Skeletal muscle tissue (tissue), 4 donors: ENCODE data around the gene FBXO34. TPM values are rescaled to one million over a fixed set of nuclear protein-coding genes. Genes with fewer than 3 reads are reported as not detected.

Source experiments
- H3K27ac ChIP-seq: one replicate; pipeline ENCODE4 v1.7.0; 2013; ENCODE audit warnings: mild to moderate bottlenecking, low read depth, low read length, inconsistent platforms
- H3K27me3 ChIP-seq, 3 donors: one replicate each; pipeline ENCODE4 v1.7.0; 2013; ENCODE audit warnings: low read length in 3 of 3; ENCODE audit not compliant: control insufficient read depth in 3 of 3, insufficient read depth in 3 of 3
- H3K36me3 ChIP-seq, 3 donors: one replicate each; pipeline ENCODE4 v1.7.0; 2013; ENCODE audit warnings: low read length in 3 of 3; ENCODE audit not compliant: control insufficient read depth in 3 of 3, insufficient read depth in 3 of 3
- H3K4me1 ChIP-seq, 3 donors: one replicate each; pipeline ENCODE4 v1.7.0; 2013; ENCODE audit warnings: low read length in 3 of 3, mild to moderate bottlenecking in 3 of 3; ENCODE audit not compliant: control insufficient read depth in 3 of 3, insufficient read depth in 3 of 3
- H3K4me3 ChIP-seq, 3 donors: one replicate each; pipeline ENCODE4 v1.7.0; 2013; ENCODE audit warnings: low read length in 3 of 3
- H3K9ac ChIP-seq, 3 donors: one replicate each; pipeline ENCODE4 v1.7.0; 2013; ENCODE audit warnings: low read length in 3 of 3, mild to moderate bottlenecking in 3 of 3, moderate library complexity in 2 of 3, low read depth in 1 of 3
- H3K9me3 ChIP-seq, 3 donors: one replicate each; pipeline ENCODE4 v1.7.0; 2013; ENCODE audit warnings: low read length in 3 of 3; ENCODE audit not compliant: control insufficient read depth in 3 of 3
- total RNA-seq: library from RNA; depleted of rRNA; stranded (reverse); fragments of >200 nt; gene quantifications from one replicate; pipeline ENCODE4 v1.2.3, GENCODE V29; 2014
- donor health status: Osteomylitis.

The FBXO34 gene
- total RNA-seq, 1 donor from 2014 or later: 24.5 TPM

DNA sequence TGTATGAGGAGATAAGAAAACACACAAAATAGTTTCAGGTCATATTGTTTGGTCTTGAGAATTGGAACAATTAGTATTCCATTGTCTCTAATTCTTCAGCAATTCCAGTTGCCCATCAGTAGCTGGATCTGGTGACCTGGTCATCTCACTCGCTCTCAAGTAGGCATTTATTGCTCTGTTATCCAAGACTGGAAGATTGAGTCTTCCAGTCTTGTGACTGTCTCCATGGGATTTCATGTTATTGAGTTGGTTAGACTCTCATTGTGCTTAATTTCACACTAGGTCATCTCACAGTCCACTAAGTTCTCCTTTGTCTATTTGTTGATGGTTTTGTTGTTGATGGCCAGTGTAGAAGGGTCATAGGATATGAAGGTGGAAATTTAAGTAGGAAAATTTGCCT lies 47.5 kb downstream of the FBXO34 start:
- Histone ChIP-seq H3K9ac (no peak overlapping the region), H3K9me3 (no peaks in the 10 kb centered on the region), H3K27ac (no peak overlapping the region), H3K4me3 (no peak overlapping the region), H3K27me3 (no peaks in the 10 kb centered on the region), H3K36me3 (peaks cover 0 to 6% (median 2%) of the 10 kb centered on the region in 3 donors), H3K4me1 (peaks cover 3 to 13% (median 10%) of the 10 kb centered on the region in 3 donors)

DNA sequence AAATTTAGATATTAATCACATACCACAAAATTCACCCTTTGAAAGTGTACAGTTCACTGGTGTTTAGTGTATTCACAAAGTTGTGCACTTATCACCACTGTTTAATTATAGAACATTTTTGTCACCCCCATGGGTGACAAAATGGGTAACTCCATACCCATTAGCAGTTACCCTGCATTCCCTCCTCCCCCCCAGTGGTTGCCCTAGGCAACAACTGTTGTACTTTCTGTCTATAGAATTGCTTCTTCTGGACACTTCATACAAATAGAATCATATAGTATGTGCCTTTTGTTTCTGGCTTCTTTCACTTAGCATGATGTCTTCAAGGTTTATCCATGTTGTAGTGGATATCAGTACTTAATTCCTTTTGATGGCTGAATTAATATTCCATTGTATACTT lies 52.7 kb downstream of the FBXO34 start:
- H3K4me1 ChIP-seq: peaks cover 5 to 10% (median 7%) of the 10 kb centered on the region in 3 donors
- no peaks in the 10 kb centered on the region for H3K27me3 ChIP-seq
- H3K4me3 ChIP-seq: no peak overlapping the region
- no peak overlapping the region for H3K27ac ChIP-seq
- peaks cover 0 to 2% (median 0%) of the 10 kb centered on the region in 3 donors for H3K36me3 ChIP-seq
- H3K9ac ChIP-seq: no peak overlapping the region
- H3K9me3 ChIP-seq: no peaks in the 10 kb centered on the region

GRCh38 chr14:55324812-55325211 lies 53.6 kb downstream of the FBXO34 start:
- Histone ChIP-seq H3K4me1 (peaks cover 5 to 10% (median 7%) of the 10 kb centered on the region in 3 donors), H3K27ac (no peak overlapping the region), H3K9me3 (no peaks in the 10 kb centered on the region), H3K9ac (no peak overlapping the region), H3K4me3 (no peak overlapping the region), H3K27me3 (no peaks in the 10 kb centered on the region), H3K36me3 (peaks cover 0 to 2% (median 0%) of the 10 kb centered on the region in 3 donors)

- H3K9me3 ChIP-seq: no peaks in the 10 kb centered on the region
- no peak overlapping the region for H3K9ac ChIP-seq
- no peak overlapping the region for H3K4me3 ChIP-seq
- H3K4me1 ChIP-seq: peaks cover 8 to 10% (median 9%) of the 10 kb centered on the region in 3 donors
- H3K27me3 ChIP-seq: no peaks in the 10 kb centered on the region
- no peaks in the 10 kb centered on the region for H3K36me3 ChIP-seq
- H3K27ac ChIP-seq: no peak overlapping the region
Observed at GRCh38 chr14:55327179-55327578, 56.0 kb downstream of the FBXO34 start.

GRCh38 chr14:55328317-55328716 lies 57.1 kb downstream of the FBXO34 start:
- no peak overlapping the region for H3K27ac ChIP-seq
- H3K9ac ChIP-seq: no peak overlapping the region
- H3K9me3 ChIP-seq: no peaks in the 10 kb centered on the region
- H3K4me1 ChIP-seq: peaks cover 15 to 16% (median 16%) of the 10 kb centered on the region in 3 donors
- H3K27me3 ChIP-seq: no peaks in the 10 kb centered on the region
- no peak overlapping the region for H3K4me3 ChIP-seq
- no peaks in the 10 kb centered on the region for H3K36me3 ChIP-seq

GRCh38 chr14:55329999-55330710 lies 58.9 kb downstream of the FBXO34 start:
- no peak overlapping the region for H3K9ac ChIP-seq
- H3K4me3 ChIP-seq: no peak overlapping the region
- H3K9me3 ChIP-seq: no peaks in the 10 kb centered on the region
- H3K4me1 ChIP-seq: peaks cover 16 to 25% (median 20%) of the 10 kb centered on the region in 3 donors
- H3K27ac ChIP-seq: no peak overlapping the region
- no peaks in the 10 kb centered on the region for H3K36me3 ChIP-seq
- no peaks in the 10 kb centered on the region for H3K27me3 ChIP-seq

DNA sequence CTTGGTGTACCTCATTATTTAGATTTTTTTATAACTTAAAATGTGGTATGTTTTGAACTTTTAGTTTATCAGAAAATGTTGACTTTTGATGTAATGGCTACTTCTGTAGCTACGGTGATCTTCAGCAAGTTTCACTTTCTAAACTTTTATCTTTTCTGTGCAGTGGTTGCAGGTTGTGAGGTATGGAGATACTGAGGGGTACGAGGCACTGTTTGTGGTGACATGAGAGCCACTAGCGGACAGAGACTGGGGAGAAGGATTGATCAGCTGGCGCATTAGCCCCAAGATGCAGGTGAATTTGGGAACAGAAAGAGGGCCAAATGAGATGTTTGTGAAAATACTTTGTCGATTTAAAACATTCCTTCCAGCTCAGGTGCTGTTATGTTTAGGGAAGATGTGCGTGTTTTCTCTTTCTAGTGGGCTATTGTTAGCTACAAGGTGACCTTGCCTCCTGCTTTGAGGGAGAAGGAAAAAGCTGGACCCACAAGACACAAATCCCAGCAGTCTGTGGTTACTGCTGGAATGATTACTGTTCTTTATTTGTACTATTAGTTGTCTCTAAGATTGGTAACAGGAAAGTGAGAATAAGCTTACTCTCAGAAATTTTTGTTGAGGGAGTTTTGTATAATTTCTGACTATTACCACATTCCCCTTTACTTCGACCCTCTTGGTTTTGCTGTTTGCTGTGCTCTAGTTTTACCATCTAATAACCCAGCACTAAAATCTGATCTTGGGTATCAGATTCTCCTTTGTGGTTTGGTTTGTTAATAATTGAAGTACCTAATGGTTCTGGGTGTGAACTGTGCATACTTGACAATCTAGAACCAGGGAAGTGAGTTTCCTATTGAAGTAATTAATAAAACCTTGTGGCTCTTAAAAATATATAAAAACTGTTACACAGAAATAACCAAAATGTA lies 61.7 kb downstream of the FBXO34 start:
- peaks cover 12 to 31% (median 18%) of the 10 kb centered on the region in 3 donors for H3K4me1 ChIP-seq
- H3K9me3 ChIP-seq: no peaks in the 10 kb centered on the region
- peak overlapping the region in 1 of 3 donors; percentile 18 for H3K4me3 ChIP-seq
- H3K27me3 ChIP-seq: no peaks in the 10 kb centered on the region
- H3K36me3 ChIP-seq: no peaks in the 10 kb centered on the region
- no peak overlapping the region for H3K27ac ChIP-seq
- peak overlapping the region in 1 of 3 donors; percentile 38 for H3K9ac ChIP-seq

DNA sequence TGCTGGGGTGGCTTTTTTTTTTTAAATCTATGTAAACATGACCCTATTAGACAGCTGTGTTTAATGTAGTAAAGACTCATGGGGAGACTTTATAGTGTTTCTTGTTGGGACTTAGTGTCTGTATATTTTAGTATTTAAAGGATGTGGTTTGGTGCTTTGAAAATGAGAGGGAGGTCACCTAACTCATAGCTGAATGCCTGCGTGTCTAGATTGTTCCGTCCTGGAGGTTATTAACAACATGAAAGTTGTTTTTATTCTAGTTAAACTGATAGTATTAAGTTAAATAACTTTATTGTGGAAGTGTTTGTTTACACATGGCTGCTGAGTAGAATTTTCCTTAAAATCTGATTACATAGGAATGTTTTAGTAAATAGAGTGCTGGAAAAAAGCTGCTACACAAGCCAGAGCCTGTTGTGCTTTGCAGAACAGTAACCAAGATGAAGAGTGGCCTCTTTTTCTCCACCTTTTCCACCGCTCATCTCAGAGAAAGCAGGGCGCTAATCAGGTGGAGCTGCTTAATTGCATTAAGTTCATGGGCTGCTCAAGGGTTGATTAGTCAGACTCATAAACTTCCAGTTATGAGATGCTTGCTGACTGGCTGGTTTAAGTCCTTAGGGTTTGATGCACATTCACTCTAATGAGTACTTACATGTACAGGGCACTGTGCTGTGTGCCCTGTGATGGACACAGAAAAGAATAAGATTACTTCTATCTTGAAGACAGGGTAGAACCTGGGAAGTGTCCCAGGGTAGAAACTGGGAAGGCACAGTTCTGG lies 62.7 kb downstream of the FBXO34 start:
- no peaks in the 10 kb centered on the region for H3K27me3 ChIP-seq
- no peaks in the 10 kb centered on the region for H3K9me3 ChIP-seq
- H3K4me3 ChIP-seq: no peak overlapping the region
- H3K4me1 ChIP-seq: peaks cover 7 to 25% (median 14%) of the 10 kb centered on the region in 3 donors
- no peak overlapping the region for H3K9ac ChIP-seq
- H3K27ac ChIP-seq: no peak overlapping the region
- no peaks in the 10 kb centered on the region for H3K36me3 ChIP-seq

DNA sequence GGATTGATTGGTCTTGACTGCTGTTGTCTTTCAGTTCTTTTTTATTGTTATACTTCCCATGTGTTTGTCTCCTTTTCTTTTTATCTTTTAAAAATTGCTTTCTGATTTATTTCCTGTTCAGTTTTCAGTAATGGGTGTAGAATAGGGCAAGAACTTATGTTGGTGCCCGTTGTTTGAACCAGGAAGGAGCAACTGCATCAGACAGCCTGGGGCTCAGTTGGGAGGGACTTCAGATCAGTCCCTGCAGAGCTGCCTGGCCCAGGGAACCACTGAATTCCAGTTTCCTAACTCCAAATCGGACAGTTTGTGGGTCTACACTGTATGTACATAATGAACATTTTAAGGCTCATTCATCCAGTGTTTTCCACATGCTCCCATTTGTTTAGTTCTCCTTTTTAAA lies 64.9 kb downstream of the FBXO34 start:
- H3K9ac ChIP-seq: no peak overlapping the region
- H3K27ac ChIP-seq: no peak overlapping the region
- no peaks in the 10 kb centered on the region for H3K9me3 ChIP-seq
- no peaks in the 10 kb centered on the region for H3K36me3 ChIP-seq
- no peaks in the 10 kb centered on the region for H3K27me3 ChIP-seq
- H3K4me1 ChIP-seq: peaks cover 25 to 38% (median 31%) of the 10 kb centered on the region in 3 donors
- no peak overlapping the region for H3K4me3 ChIP-seq
